GM19240 (cell line): ENCODE data around the gene TAGAP.

Source experiments
- DNase-seq: peaks from one replicate; pipeline ENCODE4 v3.0.0; 2011; ENCODE audit warnings: low spot score; ENCODE audit not compliant: insufficient read length

Gene TAGAP

GRCh38 chr6:159071843-159072769 is 27.3 kb upstream of the TAGAP start:
- DNase-seq = no peak

DNA sequence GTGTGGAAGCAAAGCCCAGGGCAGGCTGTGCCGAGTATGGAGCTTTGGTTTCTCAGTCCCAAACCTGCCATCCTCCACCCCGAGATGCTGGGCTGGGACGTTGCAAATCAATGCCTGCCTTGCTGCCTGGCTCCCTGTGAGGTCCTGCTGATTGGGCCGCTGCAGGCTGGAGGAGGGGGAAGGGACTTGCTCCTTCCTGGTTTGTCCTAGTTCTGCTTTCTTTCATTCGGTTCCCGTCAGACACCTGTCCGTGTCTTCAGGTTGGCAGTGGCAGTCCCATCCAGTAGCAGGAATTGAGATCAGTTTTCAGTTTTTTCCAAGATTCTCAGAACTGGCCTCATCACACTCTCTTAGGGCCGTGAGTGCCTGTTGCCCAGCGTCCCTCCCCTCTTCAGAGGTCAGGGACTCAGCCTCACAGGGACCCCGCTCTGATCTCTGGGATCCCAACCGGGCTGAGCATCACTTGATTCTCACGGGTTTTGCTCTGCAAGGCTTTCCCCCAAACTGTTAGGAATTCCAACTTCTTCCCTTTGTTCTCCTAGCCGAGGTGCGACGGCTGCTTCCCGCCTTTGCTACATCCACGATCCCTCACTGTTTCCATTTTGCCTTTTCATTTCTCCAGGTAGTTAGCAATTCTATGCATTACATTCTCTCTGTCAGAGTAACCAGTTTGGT is 24.2 kb upstream of the TAGAP start:
- DNase-seq = no peak

- DNase-seq = no peak
Observed at GRCh38 chr6:159067334-159067733, 22.5 kb upstream of the TAGAP start.

DNA sequence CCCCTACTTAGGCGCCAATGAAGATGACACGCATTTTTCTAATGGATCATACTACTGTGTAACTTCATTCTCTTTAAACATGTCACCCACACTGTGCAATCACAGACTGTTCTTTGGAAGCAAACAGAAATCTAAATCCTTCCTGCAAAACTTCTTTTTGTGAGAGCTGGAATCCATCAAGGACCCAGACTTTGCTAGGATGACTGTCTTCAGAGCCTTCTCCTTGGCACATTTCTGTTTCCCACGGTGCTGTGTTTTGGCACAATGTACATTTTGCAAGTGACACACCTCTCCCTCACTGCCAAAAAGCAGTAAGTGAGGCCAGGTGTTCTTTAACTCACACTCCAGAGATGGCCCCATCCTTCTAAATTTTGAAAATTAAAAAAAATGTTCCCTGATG is 21.7 kb upstream of the TAGAP start:
- no peak for DNase-seq

- DNase-seq = no peak
Observed at GRCh38 chr6:159065759-159066329, 21.1 kb upstream of the TAGAP start.

GRCh38 chr6:159065091-159065490 is 20.3 kb upstream of the TAGAP start:
- no peak for DNase-seq

- no peak for DNase-seq
Observed at GRCh38 chr6:159064477-159064876, 19.7 kb upstream of the TAGAP start.

- no peak for DNase-seq
Observed at GRCh38 chr6:159063549-159063948, 18.8 kb upstream of the TAGAP start.

DNA sequence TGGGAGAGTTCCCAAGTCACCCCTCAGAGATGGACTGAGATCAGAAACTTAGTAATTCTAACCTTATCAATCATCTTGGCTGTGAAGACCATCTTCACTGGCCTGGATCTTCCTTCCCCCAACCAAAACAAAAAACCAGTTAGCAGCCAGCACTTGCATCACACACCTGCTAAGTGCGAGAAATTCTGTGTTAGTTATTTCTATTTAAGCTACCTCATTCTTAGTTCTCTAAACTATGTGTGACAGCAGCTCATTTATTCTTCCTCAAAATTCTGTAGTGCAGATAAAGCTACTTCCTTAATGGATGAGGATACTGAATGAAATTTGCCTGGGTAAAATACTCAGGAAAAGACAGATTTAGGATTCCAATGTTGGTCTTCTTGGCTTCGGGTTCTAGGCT is 18.2 kb upstream of the TAGAP start:
- no peak for DNase-seq

GRCh38 chr6:159062564-159062945 is 17.8 kb upstream of the TAGAP start:
- no peak for DNase-seq

GRCh38 chr6:159061805-159062563 is 17.2 kb upstream of the TAGAP start:
- DNase-seq = no peak

DNA sequence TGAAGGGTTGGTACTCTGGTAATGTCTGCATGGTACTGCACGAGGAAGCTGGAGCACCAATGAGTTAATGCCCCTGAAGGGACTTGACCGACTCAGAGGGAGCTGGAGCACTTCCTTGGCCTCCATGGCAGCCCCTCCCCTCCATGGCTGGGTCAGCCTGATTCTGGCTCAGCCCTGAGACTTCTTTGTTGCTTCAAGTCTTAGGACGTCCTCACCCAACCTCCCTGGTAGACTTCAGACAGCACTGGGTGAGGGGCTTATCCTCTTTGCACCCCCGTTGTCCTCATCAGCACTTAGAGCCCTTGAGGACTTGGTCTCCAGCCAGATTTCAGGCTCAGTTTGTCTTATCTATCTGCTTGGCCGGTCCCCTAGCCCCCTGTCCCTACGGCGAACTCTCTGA is 16.4 kb upstream of the TAGAP start:
- DNase-seq = no peak

GRCh38 chr6:159059885-159060506 is 15.2 kb upstream of the TAGAP start:
- no peak for DNase-seq

DNA sequence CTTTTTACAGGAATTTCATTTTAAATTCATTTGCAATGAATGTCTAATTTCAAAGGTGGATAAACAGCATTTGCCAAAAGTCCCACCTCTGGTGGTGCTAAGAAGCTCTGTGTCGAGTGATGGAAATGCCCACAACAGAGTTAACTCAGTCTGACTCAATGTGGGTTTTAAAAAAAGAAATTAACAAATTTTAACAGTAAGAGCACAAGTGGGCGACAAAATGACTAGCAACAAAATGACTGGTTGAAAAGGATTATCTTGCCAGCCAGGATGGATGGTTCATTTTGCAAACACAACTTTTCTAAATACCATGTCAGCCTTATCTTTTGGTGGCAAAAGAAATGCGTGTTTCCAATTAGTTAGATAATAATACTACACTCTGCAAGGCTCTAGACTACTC is 14.3 kb upstream of the TAGAP start:
- DNase-seq = no peak

DNA sequence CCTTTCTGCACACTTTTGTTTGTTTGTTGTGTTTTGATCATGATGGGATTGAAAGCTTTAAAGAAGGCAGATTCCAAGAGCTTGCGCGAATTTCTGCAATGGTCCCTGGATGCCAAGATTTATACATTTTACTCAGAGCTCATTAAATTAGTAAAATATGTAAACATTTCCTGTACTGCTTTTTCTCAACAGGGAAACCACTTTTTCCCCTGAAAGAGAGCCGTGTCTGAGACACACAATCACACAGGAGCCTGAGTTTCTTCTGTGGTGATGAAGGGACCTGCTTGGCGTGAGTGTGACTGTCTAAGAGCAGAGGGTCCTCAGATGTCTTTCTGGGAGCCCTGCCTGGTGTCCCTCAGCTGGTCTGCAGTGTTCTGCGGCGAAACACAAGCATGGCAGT is 12.1 kb upstream of the TAGAP start:
- DNase-seq = no peak

- DNase-seq = no peak
Observed at GRCh38 chr6:159056432-159056831, 11.6 kb upstream of the TAGAP start.

DNA sequence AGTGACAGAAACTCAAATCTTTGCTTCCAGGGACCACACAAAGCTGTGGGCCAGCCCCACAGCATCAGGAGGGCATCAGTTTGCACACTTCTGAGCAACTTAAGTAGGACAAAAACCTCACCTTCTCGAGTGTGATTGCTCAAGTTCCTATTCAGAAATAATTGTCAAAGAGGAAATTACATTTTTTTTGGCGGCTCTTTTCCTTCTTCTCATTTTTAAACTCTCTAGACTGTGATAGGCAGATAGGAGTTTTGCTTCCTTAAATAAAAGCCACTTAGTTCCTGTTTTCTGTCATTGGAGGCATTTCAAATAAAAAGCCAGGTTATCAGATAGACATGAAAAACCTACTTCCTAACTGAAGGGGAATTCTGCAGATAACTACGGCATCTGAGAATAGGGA is 11.2 kb upstream of the TAGAP start:
- no peak for DNase-seq

DNA sequence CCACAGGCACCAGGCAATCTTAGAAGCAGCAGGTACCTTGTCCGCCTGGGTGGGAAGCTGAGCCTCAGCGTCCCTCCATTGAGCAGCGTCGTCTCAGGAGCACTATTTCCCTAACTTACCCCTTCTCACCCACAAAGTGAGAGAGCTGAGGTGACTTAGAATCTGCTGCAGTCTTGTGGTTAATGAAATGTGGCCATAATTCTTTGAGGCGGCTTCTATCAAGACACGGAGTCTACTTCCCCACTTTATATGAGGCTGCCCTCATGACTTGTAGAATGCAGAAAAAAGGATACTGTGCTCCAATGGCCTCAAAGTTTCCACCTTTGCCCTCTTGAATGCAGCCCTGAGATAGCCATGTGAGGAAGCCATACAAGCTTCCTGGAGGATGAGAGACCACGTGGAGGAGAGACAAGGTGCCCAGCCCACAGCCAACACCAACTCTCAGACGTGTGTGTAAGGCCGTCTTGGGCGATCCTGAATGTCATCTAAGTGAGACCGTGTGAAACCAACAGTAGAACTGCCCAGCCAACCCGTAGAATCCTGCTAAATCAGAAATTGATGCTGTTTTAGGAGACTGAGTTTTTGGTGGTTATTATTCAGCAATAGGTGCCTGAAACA is 9.1 kb upstream of the TAGAP start:
- no peak for DNase-seq

- DNase-seq = no peak
Observed at GRCh38 chr6:159052720-159053119, 7.9 kb upstream of the TAGAP start.

DNA sequence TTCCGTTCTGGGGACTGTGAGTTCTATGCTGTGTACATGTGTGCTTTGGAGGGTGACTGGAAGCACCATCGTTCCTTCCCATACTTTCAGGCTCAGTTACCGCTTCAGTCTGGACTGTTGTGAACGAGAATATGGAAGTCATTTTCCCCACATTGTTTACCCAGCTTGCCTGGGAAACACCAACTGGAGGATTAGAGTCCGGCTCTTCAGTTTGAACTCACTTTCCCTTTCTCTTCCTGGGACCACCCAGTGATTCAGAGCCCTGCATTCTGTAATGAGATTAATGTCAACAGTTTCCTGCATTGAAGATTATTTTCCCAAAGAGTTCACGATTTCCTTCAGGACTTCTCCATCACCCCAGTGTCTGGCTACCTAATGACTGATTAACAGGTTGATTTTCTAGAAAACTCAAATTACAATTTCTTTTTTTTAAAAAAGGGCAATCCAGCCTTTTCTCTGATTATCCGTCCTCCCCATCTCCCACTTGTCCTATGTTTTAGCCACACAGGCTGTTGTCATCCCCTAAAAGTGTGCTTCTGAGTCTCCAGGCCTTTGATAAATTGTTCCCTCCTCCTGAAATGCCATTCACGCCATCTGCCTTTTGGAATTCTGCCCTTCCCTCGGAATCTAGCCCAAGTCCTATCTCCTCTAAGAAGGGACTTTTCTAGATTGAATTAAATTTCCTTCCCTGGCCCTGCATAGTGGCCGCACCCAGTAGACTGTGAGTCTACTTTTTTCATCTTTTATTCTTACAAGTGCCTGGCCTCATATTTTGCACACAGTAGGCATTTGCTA is 3.3 kb upstream of the TAGAP start:
- DNase-seq = no peak
